Osteocyte (in vitro differentiated cells): ENCODE data around the gene ZNRF3. TPM values are rescaled to one million over a fixed set of nuclear protein-coding genes. Genes with fewer than 3 reads are reported as not detected.

Experiments used
- DNase-seq: peaks from one replicate; pipeline ENCODE4 v3.0.0; 2021; ENCODE audit warnings: mixed read lengths; ENCODE audit not compliant: unreplicated experiment; ENCODE audit errors: extremely low spot score
- H3K27ac Mint-ChIP-seq: one replicate; pipeline ENCODE4 v1.8.0; 2021; ENCODE audit warnings: mild to moderate bottlenecking, mixed read lengths; ENCODE audit not compliant: unreplicated experiment
- H3K27me3 Mint-ChIP-seq: one replicate; pipeline ENCODE4 v1.8.0; 2021; ENCODE audit warnings: mixed read lengths; ENCODE audit not compliant: unreplicated experiment
- H3K36me3 Mint-ChIP-seq: one replicate; pipeline ENCODE4 v1.8.0; 2021; ENCODE audit warnings: mixed read lengths; ENCODE audit not compliant: unreplicated experiment
- H3K4me1 Mint-ChIP-seq: one replicate; pipeline ENCODE4 v1.8.0; 2021; ENCODE audit warnings: mixed read lengths; ENCODE audit not compliant: unreplicated experiment
- H3K4me3 Mint-ChIP-seq: one replicate; pipeline ENCODE4 v1.8.0; 2021; ENCODE audit warnings: mild to moderate bottlenecking, moderate library complexity, mixed read lengths; ENCODE audit not compliant: unreplicated experiment
- H3K9me3 Mint-ChIP-seq: one replicate; pipeline ENCODE4 v1.8.0; 2021; ENCODE audit warnings: mixed read lengths; ENCODE audit not compliant: unreplicated experiment
- CTCF ChIP-seq: fragments of 200-600 bp; sonication (generic); IDR thresholded peaks from 2 replicates; pipeline ENCODE4 v1.5.0; 2021; ENCODE audit warnings: antibody characterized with exemption, mild to moderate bottlenecking, moderate library complexity
- total RNA-seq: library from RNA; stranded (reverse); gene quantifications from 2 replicates; pipeline ENCODE4 v1.2.1, GENCODE V29; 2021

Gene ZNRF3
- total RNA-seq, 1 donor from 2014 or later: 6.4 TPM

GRCh38 chr22:28889478-28890024 is 6.2 kb downstream of the ZNRF3 start:
- H3K4me3 Mint-ChIP-seq: no peak overlapping the region
- H3K36me3 Mint-ChIP-seq: peaks cover 3% of the 10 kb centered on the region
- peaks cover 3% of the 10 kb centered on the region for H3K27me3 Mint-ChIP-seq
- no peak for TF ChIP-seq CTCF
- DNase-seq: no peak
- no peak overlapping the region for H3K27ac Mint-ChIP-seq
- H3K9me3 Mint-ChIP-seq: no peaks in the 10 kb centered on the region
- H3K4me1 Mint-ChIP-seq: peaks cover 9% of the 10 kb centered on the region

GRCh38 chr22:28891156-28891733 is 7.9 kb downstream of the ZNRF3 start:
- Mint-ChIP-seq H3K27me3 (no peaks in the 10 kb centered on the region), H3K4me3 (no peak overlapping the region), H3K4me1 (no peaks in the 10 kb centered on the region), H3K27ac (no peak overlapping the region), H3K36me3 (no peaks in the 10 kb centered on the region), H3K9me3 (no peaks in the 10 kb centered on the region)
- no peak for TF ChIP-seq CTCF
- DNase-seq: no peak

- H3K27ac Mint-ChIP-seq: no peak overlapping the region
- H3K9me3 Mint-ChIP-seq: no peaks in the 10 kb centered on the region
- TF ChIP-seq CTCF: no peak
- no peak for DNase-seq
- H3K27me3 Mint-ChIP-seq: no peaks in the 10 kb centered on the region
- H3K4me3 Mint-ChIP-seq: no peak overlapping the region
- H3K36me3 Mint-ChIP-seq: no peaks in the 10 kb centered on the region
- H3K4me1 Mint-ChIP-seq: peaks cover 4% of the 10 kb centered on the region
Measured at GRCh38 chr22:28892175-28892731, 8.9 kb downstream of the ZNRF3 start.

GRCh38 chr22:28893810-28894209 is 10.4 kb downstream of the ZNRF3 start:
- Mint-ChIP-seq H3K9me3 (no peaks in the 10 kb centered on the region), H3K36me3 (no peaks in the 10 kb centered on the region), H3K27me3 (no peaks in the 10 kb centered on the region), H3K4me3 (no peak overlapping the region), H3K4me1 (peaks cover 5% of the 10 kb centered on the region), H3K27ac (no peak overlapping the region)
- TF ChIP-seq CTCF: no peak
- no peak for DNase-seq

GRCh38 chr22:28894334-28894733 is 11.0 kb downstream of the ZNRF3 start:
- no peaks in the 10 kb centered on the region for H3K36me3 Mint-ChIP-seq
- no peak for DNase-seq
- H3K27me3 Mint-ChIP-seq: no peaks in the 10 kb centered on the region
- no peaks in the 10 kb centered on the region for H3K9me3 Mint-ChIP-seq
- no peak overlapping the region for H3K27ac Mint-ChIP-seq
- H3K4me1 Mint-ChIP-seq: peaks cover 8% of the 10 kb centered on the region
- TF ChIP-seq CTCF: no peak
- no peak overlapping the region for H3K4me3 Mint-ChIP-seq
